Parietal lobe (tissue), 2 donors: ENCODE results near the gene OR4A15. TPM values are rescaled to one million over a fixed set of nuclear protein-coding genes. Genes with fewer than 3 reads are reported as not detected.

Source experiments
- small RNA-seq: library from RNA; depleted of rRNA; stranded (forward); fragments of <200 nt; gene quantifications from one replicate; pipeline ENCODE3, GENCODE V24; 2014; ENCODE audit warnings: low replicate concordance
- total RNA-seq: library from RNA; depleted of rRNA; stranded (reverse); fragments of >200 nt; gene quantifications from one replicate; pipeline ENCODE4 v1.2.3, GENCODE V29; 2014

OR4A15 gene
- total RNA-seq: not detected

GRCh38 chr11:55367674-55368073 lies at the start of gene OR4A15:
TSS of gene OR4A15 (plus strand) at chr11:55367974. CDS start at chr11:55367974, 0 bp downstream.

GRCh38 chr11:55342901-55343300 lies 24.9 kb upstream of the OR4A15 start, which contains the start of gene OR4A16:
TSS of gene OR4A16 (plus strand) at chr11:55343201. CDS start at chr11:55343201, 0 bp downstream.

Small RNA genes lying within 50 kb of the gene (small RNA-seq; reads per million reads assigned to genes)
- not detected for gene OR4X7P

Other genes starting within 250 kb of the OR4A15 start
- not detected for gene TRIM48, start 105.8 kb upstream of the OR4A15 start, total RNA-seq
- not detected for gene OR4A16, start 24.8 kb upstream of the OR4A15 start, total RNA-seq
- gene OR4C15, start 186.5 kb downstream of the OR4A15 start, total RNA-seq: not detected
- not detected for gene OR4C16, start 204.2 kb downstream of the OR4A15 start, total RNA-seq
- not detected for gene OR4C11, start 239.7 kb downstream of the OR4A15 start, total RNA-seq